Measurements from ENCODE around the gene RAB5A. TPM values are rescaled to one million over a fixed set of nuclear protein-coding genes. Genes with fewer than 3 reads are reported as not detected.
A peak's percentile ranks its signal among the peaks of the same experiment; 100 is the strongest.

RAB5A gene
- total RNA-seq, 1 donor: 100 TPM

DNA sequence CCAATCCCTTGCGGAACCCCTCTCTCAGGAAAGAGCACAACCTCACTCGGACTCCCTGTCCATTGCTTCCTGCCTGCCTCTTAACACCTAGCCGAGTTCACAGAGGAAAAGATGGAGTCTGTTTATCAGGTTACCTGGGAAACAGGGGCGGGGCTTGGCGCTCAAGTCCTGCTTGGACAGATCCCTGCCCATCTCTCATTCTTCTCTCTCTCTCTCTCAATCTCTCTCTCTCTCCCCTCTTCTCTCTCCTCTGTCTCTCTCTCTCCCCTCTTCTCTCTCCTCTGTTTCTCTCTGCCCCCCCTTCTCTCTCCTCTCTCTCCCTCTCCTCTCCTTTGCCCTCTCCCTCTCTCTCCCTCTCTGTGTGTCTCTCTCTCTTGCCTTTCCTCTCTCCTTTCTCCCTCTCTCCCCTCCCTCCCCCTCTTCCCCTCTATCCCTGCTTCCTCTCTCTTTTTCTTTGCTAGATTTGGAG lies 12.8 kb upstream of the RAB5A start, which contains the start of gene EFHB:
EFHB (minus strand) TSS at position 120 of the 469 bp plus-strand sequence. CDS start 199 bp downstream, outside the sequence.
- TF ChIP-seq CTCF (IDR thresholded peaks at IDR 0.05; ENCODE audit: insufficient read depth, low read depth, low read length): no peak
- no peak within 1 kb of the TSS for H3K4me3 ChIP-seq (ENCODE audit: low read depth, low read length)
- peak; percentile 50 for DNase-seq (ENCODE audit: low read depth)

- H3K4me3 ChIP-seq (ENCODE audit: low read depth, low read length): no peak overlapping the region
- peak; percentile 49 for DNase-seq (ENCODE audit: low read depth)
- no peak for TF ChIP-seq CTCF (IDR thresholded peaks at IDR 0.05; ENCODE audit: insufficient read depth, low read depth, low read length)
These were observed 9.2 kb upstream of the RAB5A start for GRCh38 chr3:19937459-19938294.

DNA sequence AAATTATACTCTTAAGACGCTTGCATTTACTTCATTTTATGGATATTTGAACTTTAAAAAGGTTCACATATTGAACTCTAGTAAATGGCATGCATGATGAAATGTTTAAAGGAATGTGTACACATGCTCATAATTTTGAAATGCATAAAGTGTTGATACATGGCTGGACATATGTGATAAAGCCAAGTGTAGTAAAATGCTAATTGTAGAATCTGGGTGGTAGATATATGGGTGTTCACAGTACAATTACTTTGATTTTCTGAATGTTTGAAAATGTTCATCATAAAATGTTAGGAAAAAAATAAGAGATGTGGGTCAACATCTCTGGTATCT lies 8.6 kb upstream of the RAB5A start:
- DNase-seq (ENCODE audit: low read depth): no peak
- no peak for TF ChIP-seq CTCF (IDR thresholded peaks at IDR 0.05; ENCODE audit: insufficient read depth, low read depth, low read length)
- no peak overlapping the region for H3K4me3 ChIP-seq (ENCODE audit: low read depth, low read length)

DNA sequence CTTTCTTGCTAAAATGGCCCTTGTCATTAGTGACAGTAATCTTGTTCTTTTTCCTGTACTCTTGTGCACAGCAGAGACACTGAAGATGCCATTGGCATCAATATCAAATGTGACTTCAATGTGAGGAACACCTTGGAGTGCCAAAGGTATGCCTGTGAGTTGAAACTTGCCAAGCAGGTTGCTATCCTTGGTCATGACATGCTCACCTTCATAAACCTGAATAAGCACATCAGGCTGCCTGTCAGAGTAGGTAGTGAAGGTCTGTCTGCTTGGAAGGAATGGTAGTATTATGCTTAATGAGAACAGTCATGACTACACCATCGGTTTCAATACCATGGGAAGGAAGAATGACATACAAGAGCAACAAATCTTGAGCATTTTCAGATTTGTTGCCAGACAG lies 6.3 kb upstream of the RAB5A start:
- no peak for DNase-seq (ENCODE audit: low read depth)
- TF ChIP-seq CTCF (IDR thresholded peaks at IDR 0.05; ENCODE audit: insufficient read depth, low read depth, low read length): no peak
- no peak overlapping the region for H3K4me3 ChIP-seq (ENCODE audit: low read depth, low read length)

- no peak for TF ChIP-seq CTCF (IDR thresholded peaks at IDR 0.05; ENCODE audit: insufficient read depth, low read depth, low read length)
- peak overlapping the region; percentile 99 for H3K4me3 ChIP-seq (ENCODE audit: low read depth, low read length)
- no peak for DNase-seq (ENCODE audit: low read depth)
These were observed 1.4 kb upstream of the RAB5A start for GRCh38 chr3:19945534-19945933.

GRCh38 chr3:19945969-19946831 lies 697 bp upstream of the RAB5A start:
- no peak for TF ChIP-seq CTCF (IDR thresholded peaks at IDR 0.05; ENCODE audit: insufficient read depth, low read depth, low read length)
- no peak for DNase-seq (ENCODE audit: low read depth)
- peak overlapping the region; percentile 99 for H3K4me3 ChIP-seq (ENCODE audit: low read depth, low read length)

Measured in fibroblast of villous mesenchyme (primary cell).